Heart right ventricle (tissue), 16 donors: ENCODE measurements around the gene LALBA. TPM values are rescaled to one million over a fixed set of nuclear protein-coding genes. Genes with fewer than 3 reads are reported as not detected.
"Not testable (repeated sequence)": the region's sequence is repeated elsewhere in the genome, so short reads cannot be mapped to it uniquely, and the experiment has no call there.

Source experiments
- ATAC-seq, 8 donors: fragments of 200-7000 bp; cut with Tn5 transposase; one replicate each; pipeline ENCODE4 v1.9.1; 2020; ENCODE audit warnings: mild to moderate bottlenecking in 8 of 8, moderate library complexity in 8 of 8, moderate number of reproducible peaks in 1 of 8
- DNase-seq, 2 donors: peaks; one replicate each; pipeline ENCODE4 v3.0.0-alpha.2; 2020
- H3K27ac ChIP-seq, 10 donors: fragments of 200-600 bp; sonication (generic) in 2 of 10; one replicate each; pipeline versions ENCODE4 v1.5.0 to v1.8.0; 2020 to 2022; ENCODE audit warnings: mild to moderate bottlenecking in 3 of 10
- H3K27me3 ChIP-seq, 7 donors: fragments of 200-600 bp; one replicate each; pipeline ENCODE4 v1.8.0; 2021 to 2022; ENCODE audit warnings: mild to moderate bottlenecking in 2 of 7
- H3K36me3 ChIP-seq, 9 donors: fragments of 200-600 bp; sonication (generic) in 1 of 9; one replicate each; pipeline versions ENCODE4 v1.5.0 to v1.8.0; 2020 to 2022; ENCODE audit warnings: mild to moderate bottlenecking in 2 of 9
- H3K4me1 ChIP-seq, 9 donors: fragments of 200-600 bp; sonication (generic) in 1 of 9; one replicate each; pipeline versions ENCODE4 v1.5.0 to v1.8.0; 2020 to 2022; ENCODE audit warnings: mild to moderate bottlenecking in 4 of 9
- H3K4me3 ChIP-seq, 10 donors: fragments of 200-600 bp; sonication (generic) in 2 of 10; one replicate each; pipeline versions ENCODE4 v1.5.0 to v1.8.0; 2020 to 2022; ENCODE audit warnings: mild to moderate bottlenecking in 7 of 10, moderate library complexity in 2 of 10
- H3K9me3 ChIP-seq, 11 donors: fragments of 200-600 bp in 10 of 11; sonication (generic) in 2 of 11; one replicate each; pipeline versions ENCODE4 v1.5.0 to v1.8.0; 2013 to 2022; ENCODE audit warnings: mild to moderate bottlenecking in 2 of 11, control low read depth in 1 of 11, moderate library complexity in 1 of 11
- CTCF ChIP-seq, 9 donors: fragments of 200-600 bp; sonication (generic) in 2 of 9; IDR thresholded peaks; one replicate each; pipeline versions ENCODE4 v1.5.0 to v1.8.0; 2021 to 2022; ENCODE audit warnings: antibody characterized with exemption in 9 of 9, mild to moderate bottlenecking in 5 of 9, moderate library complexity in 1 of 9
- WGBS, 2 donors: extraction: QIAGEN DNeasy Blood & Tissue Kit; methylation state at CpG; one replicate each; pipeline ENCODE4 v1.1.7; 2013; ENCODE audit warnings: inconsistent platforms in 1 of 2; 5-methylcytosine and 5-hydroxymethylcytosine counted together
- intact Hi-C, 10 donors: fragments of 100-400 bp; cut with DNase I; formaldehyde crosslinking; loops; one replicate each; pipeline versions ENCODE4 v1.11.1 to v1.14.2; 2022
- polyA plus RNA-seq, 2 donors: library from polyadenylated mRNA; stranded (reverse); fragments of 200-250 nt; gene quantifications; one replicate each; pipeline ENCODE4 v1.2.3, GENCODE V29; 2013
- total RNA-seq, 10 donors: library from RNA; stranded (reverse); fragmentation: NEBNext Ultra II Directional in 3 of 10; extraction: Animal tissue kit (Norgen Biotek cat#: 25700) in 3 of 10; gene quantifications; one replicate each; pipeline versions ENCODE4 v1.2.1 to v1.2.4, GENCODE V29; 2021 to 2023
- donor health status: Arrhythmogenic right ventricular cardiomyopathy.
- donor health status: ischemic (EF 13 %, LVEDD 7.1; RV severe dilation, severe dysfunction).
- donor health status: healthy with polysubstance abuse.
- donor health status: DM: no; HTN: yes; CAD: no.
- donor health status: DM: no; HTN: no; CAD: no.
- donor health status: ischemic (EF 25% LVEDD 6.9; RV normal size, moderate dysfunction).
- donor health status: ischemic (EF 25% LVEDD 5.7; RV mildly dilated, moderate dysfunction).
- donor health status: healthy.
- donor health status: DM: yes; HTN: yes; CAD: no.
- donor health status: Ischemic cardiomyopathy.
- donor health status: ischemic (EF 35%, LVEDD 5.7; RV mildly dilated, moderate dysfunction).
- donor health status: nonischemic (EF 11% LVEDD 7.7; RV severe dilation, severe dysfunction).
- donor health status: DM: yes; HTN: yes; CAD: no.
- donor health status: PGD.
- donor health status: ischemic (EF 29% LVEDD 5.4; RV normal size, mild dysfunction).
- donor health status: nonischemic (EF 23%, LVEDD 6.1; RV moderate dilation, normal function).

Gene LALBA
- total and polyA plus RNA-seq, 12 donors: not detected

- DNase-seq (no peak), ATAC-seq (no peak)
- intact Hi-C loops: no loop called here
- no peak overlapping the region for H3K4me3 ChIP-seq
- peaks cover 0 to 27% (median 13%) of the 10 kb centered on the region in 7 donors for H3K27me3 ChIP-seq
- H3K27ac ChIP-seq: no peak overlapping the region
- H3K36me3 ChIP-seq: no peaks in the 10 kb centered on the region
- H3K9me3 ChIP-seq: no peaks in the 10 kb centered on the region
- 83 to 84% methylated on average over 4 of the region's 4 CpGs for WGBS, 2 donors
- TF ChIP-seq CTCF (IDR thresholded peaks at IDR 0.05): no peak
- no peaks in the 10 kb centered on the region for H3K4me1 ChIP-seq
Measured at GRCh38 chr12:48567731-48568130, 2.1 kb downstream of the LALBA start.

GRCh38 chr12:48557919-48558318 lies 11.9 kb downstream of the LALBA start:
- Histone ChIP-seq H3K27ac (no peak overlapping the region), H3K4me3 (no peak overlapping the region), H3K27me3 (peaks cover 0 to 48% (median 12%) of the 10 kb centered on the region in 7 donors), H3K4me1 (no peaks in the 10 kb centered on the region), H3K9me3 (no peaks in the 10 kb centered on the region), H3K36me3 (no peaks in the 10 kb centered on the region)
- 76 to 89% methylated on average over 4 of the region's 4 CpGs for WGBS, 2 donors
- ATAC-seq (no peak), DNase-seq (no peak)
- TF ChIP-seq CTCF (IDR thresholded peaks at IDR 0.05): no peak
- intact Hi-C loops: no loop called here

- Histone ChIP-seq H3K27ac (no peak overlapping the region), H3K4me3 (no peak overlapping the region), H3K36me3 (no peaks in the 10 kb centered on the region), H3K9me3 (no peaks in the 10 kb centered on the region), H3K4me1 (no peaks in the 10 kb centered on the region), H3K27me3 (peaks cover 0 to 40% (median 8%) of the 10 kb centered on the region in 7 donors)
- WGBS, 2 donors: 65 to 68% methylated on average over 6 of the region's 6 CpGs
- intact Hi-C loops: no loop called here
- DNase-seq (no peak), ATAC-seq (no peak)
- TF ChIP-seq CTCF (IDR thresholded peaks at IDR 0.05): no peak
Measured at GRCh38 chr12:48556631-48557030, 13.2 kb downstream of the LALBA start.

GRCh38 chr12:48553666-48554343 lies 16.0 kb downstream of the LALBA start:
- intact Hi-C loops, H3K4me1 ChIP-seq, DNase-seq, H3K27ac ChIP-seq, H3K4me3 ChIP-seq, H3K9me3 ChIP-seq, H3K36me3 ChIP-seq, ATAC-seq: not testable (repeated sequence)
- peaks cover 0 to 28% (median 6%) of the 10 kb centered on the region in 7 donors for H3K27me3 ChIP-seq
- WGBS, 2 donors: 74 to 78% methylated on average over 11 of the region's 11 CpGs

- H3K4me3 ChIP-seq, intact Hi-C loops, H3K36me3 ChIP-seq, ATAC-seq, H3K27ac ChIP-seq, DNase-seq, H3K4me1 ChIP-seq: not testable (repeated sequence)
- peaks cover 0 to 20% (median 3%) of the 10 kb centered on the region in 7 donors for H3K27me3 ChIP-seq
- peaks cover 0 to 11% (median 0%) of the 10 kb centered on the region in 11 donors for H3K9me3 ChIP-seq
- WGBS, 2 donors: 89 to 95% methylated on average over 12 to 13 of the region's 13 CpGs
Measured at GRCh38 chr12:48551636-48552035, 18.2 kb downstream of the LALBA start.

GRCh38 chr12:48547012-48547411 lies 22.8 kb downstream of the LALBA start:
- not testable (repeated sequence) for H3K4me3 ChIP-seq, H3K27me3 ChIP-seq, H3K4me1 ChIP-seq, H3K36me3 ChIP-seq, H3K27ac ChIP-seq, ATAC-seq, DNase-seq
- intact Hi-C loops: loop anchor here in 1 of 10 donors (10.0 kb wide), 1 partner anchor 68 kb away; no protein-coding TSS in a partner anchor
- peaks cover 0 to 11% (median 0%) of the 10 kb centered on the region in 11 donors for H3K9me3 ChIP-seq
- 94 to 100% methylated on average over 1 of the region's 3 CpGs for WGBS, 2 donors
